AG04449 (cell line): ENCODE data around the gene CXCR6.
"Not testable (repeated sequence)": the region's sequence is repeated elsewhere in the genome, so short reads cannot be mapped to it uniquely, and the experiment has no call there.

Source experiments
- CTCF ChIA-PET: fragments of 350-600 bp; formaldehyde crosslinking; extraction: SDS; loops from one replicate; lab custom pipeline; 2021; ENCODE audit warnings: antibody characterized with exemption; lab: Yijun Ruan, JAX
- POLR2A ChIA-PET: fragments of 400-600, 350-600 bp; formaldehyde crosslinking; extraction: SDS; loops from one replicate; lab custom pipeline; 2020; ENCODE audit warnings: antibody characterized with exemption, inconsistent platforms; lab: Yijun Ruan, JAX
- DNase-seq: peaks from one replicate; pipeline ENCODE4 v3.0.0-alpha.2; 2010; ENCODE audit warnings: low read depth, low spot score
- H3K4me3 ChIP-seq: 2 replicates; pipeline ENCODE4 v1.5.1; 2011; ENCODE audit warnings: low read depth, mild to moderate bottlenecking, control low read depth, low read length
- TF ChIP-seq, protein P1 (sequence below): IDR thresholded peaks from one replicate; pipeline ENCODE4 v1.5.1; 2011; ENCODE audit warnings: mild to moderate bottlenecking, moderate library complexity, low read length, control low read depth, inconsistent platforms; ENCODE audit not compliant: insufficient read depth; ENCODE audit errors: missing control alignments

The CXCR6 gene

DNA sequence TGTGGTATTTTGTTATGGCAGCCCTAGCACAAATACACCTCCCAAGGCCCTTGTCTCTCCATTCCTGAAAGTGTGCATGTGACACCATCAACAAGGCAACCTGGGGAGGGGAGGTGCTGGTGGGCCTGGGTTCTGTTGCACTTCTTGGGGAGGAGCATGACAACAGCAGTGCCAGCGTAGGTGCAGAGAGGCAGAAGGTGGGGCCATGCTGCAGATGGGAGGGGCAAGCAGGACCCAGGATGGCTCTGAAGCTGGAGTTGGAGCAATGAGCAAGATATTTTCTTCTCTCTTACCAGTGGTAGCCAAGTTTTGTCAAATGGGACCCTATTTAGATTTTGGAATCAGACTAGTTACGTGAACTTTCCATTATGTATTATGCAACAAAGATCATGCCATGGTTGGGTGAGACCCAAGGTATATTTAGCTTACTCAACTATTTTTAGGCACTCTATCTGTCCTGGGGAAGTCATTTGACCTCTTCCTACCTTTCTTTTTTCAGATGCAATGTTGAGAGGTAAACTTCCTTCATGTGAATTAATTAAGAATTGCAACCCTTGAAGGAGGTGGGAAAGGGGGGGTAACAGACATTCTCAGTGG is 49.0 kb downstream of the CXCR6 start:
- DNase-seq, result no peak
- ChIA-PET CTCF (interaction anchor here (0.6 kb wide), 1 partner anchor 53 kb away, joined by 4 read pairs; no protein-coding TSS in a partner anchor), POLR2A (interaction anchor here (0.6 to 0.9 kb wide), 4 partner anchors 8 to 915 kb away, joined by 3 to 4 read pairs (median 4); partner anchors contain the start of gene CXCR6)
- H3K4me3 ChIP-seq, result no peak overlapping the region
- TF ChIP-seq, protein P1, sequence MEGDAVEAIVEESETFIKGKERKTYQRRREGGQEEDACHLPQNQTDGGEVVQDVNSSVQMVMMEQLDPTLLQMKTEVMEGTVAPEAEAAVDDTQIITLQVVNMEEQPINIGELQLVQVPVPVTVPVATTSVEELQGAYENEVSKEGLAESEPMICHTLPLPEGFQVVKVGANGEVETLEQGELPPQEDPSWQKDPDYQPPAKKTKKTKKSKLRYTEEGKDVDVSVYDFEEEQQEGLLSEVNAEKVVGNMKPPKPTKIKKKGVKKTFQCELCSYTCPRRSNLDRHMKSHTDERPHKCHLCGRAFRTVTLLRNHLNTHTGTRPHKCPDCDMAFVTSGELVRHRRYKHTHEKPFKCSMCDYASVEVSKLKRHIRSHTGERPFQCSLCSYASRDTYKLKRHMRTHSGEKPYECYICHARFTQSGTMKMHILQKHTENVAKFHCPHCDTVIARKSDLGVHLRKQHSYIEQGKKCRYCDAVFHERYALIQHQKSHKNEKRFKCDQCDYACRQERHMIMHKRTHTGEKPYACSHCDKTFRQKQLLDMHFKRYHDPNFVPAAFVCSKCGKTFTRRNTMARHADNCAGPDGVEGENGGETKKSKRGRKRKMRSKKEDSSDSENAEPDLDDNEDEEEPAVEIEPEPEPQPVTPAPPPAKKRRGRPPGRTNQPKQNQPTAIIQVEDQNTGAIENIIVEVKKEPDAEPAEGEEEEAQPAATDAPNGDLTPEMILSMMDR, result no peak

DNA sequence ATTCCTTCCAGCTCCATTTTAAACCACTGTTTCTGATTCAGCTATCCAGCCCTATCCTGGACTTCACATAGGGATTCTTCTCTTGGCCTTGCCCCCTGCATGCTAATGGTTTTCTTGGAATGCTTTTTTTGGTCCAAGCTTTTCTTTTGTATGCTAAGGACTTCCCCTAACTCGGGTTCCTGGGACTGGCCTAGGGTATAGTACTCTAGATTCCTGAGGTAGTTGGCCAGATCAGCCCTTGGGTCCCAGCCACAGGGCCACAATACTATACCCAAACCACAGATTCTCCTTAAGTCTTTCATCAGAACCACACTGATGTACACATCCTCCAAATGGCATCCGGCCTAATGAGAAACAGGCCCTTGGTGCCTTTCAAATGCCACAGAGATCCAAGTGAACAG is 49.6 kb downstream of the CXCR6 start:
- ChIA-PET CTCF (interaction anchor here (0.6 kb wide), 1 partner anchor 54 kb away, joined by 4 read pairs; no protein-coding TSS in a partner anchor), POLR2A (interaction anchor here (0.6 to 0.9 kb wide), 4 partner anchors 8 to 915 kb away, joined by 3 to 4 read pairs (median 4); partner anchors contain the start of gene CXCR6)
- H3K4me3 ChIP-seq, result no peak overlapping the region
- DNase-seq, result no peak
- TF ChIP-seq, protein P1, result no peak

DNA sequence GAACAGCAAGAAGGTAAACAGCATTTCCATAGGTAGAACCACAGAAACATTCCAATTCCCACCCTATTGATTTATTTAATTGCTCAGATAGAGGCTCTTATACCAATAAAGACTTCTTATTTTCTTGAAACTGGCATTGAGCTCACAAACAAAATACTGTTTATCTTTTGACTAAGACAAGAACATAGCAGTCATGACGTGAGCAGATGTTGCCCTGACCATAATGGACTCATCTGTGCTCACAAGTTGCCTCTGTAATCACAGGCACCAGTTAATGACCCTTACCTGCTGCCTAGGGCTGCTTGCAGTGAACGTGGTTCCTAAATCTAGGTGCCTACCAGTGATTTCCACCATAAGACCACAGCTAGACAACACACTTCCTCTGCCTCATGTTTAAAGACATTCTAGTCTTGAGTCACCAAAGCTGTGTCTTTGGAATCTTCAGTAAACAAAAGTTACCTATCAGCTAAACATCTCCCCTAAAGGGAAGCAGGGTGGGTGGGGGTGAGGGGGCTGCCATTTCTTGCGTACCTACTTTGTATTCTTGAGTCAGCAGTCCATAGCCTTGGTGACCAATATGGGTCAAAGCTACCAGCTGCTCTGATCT is 50.3 kb downstream of the CXCR6 start:
- TF ChIP-seq, protein P1, result no peak
- DNase-seq, result no peak
- ChIA-PET POLR2A (no interaction called here), CTCF (interaction anchor here (0.7 kb wide), 1 partner anchor 88 kb away, joined by 3 read pairs; no protein-coding TSS in a partner anchor)
- H3K4me3 ChIP-seq, result no peak overlapping the region

- ChIA-PET POLR2A (no interaction called here), CTCF (interaction anchor here (0.7 to 1.2 kb wide), 3 partner anchors 56 to 86 kb away, joined by 3 to 6 read pairs (median 3); no protein-coding TSS in a partner anchor)
- H3K4me3 ChIP-seq, result peak overlapping the region; percentile 89
- no peak for DNase-seq
- TF ChIP-seq, protein P1, result no peak
Observed at GRCh38 chr3:45994419-45995235, 51.4 kb downstream of the CXCR6 start.

GRCh38 chr3:45995236-45996192 is 52.2 kb downstream of the CXCR6 start, which contains the start of gene FYCO1:
TSS of gene FYCO1 (minus strand) at chr3:45995824. CDS start at chr3:45984910, 10,914 bp downstream.
- POLR2A ChIA-PET, result no interaction called here
- CTCF ChIA-PET, result interaction anchor here (0.5 to 1.4 kb wide), 6 partner anchors 15 to 233 kb away, joined by 3 to 6 read pairs (median 3); no protein-coding TSS in a partner anchor
- DNase-seq, result no peak
- TF ChIP-seq, protein P1, result no peak
- H3K4me3 ChIP-seq, result peak within 1 kb of the TSS; percentile 89

DNA sequence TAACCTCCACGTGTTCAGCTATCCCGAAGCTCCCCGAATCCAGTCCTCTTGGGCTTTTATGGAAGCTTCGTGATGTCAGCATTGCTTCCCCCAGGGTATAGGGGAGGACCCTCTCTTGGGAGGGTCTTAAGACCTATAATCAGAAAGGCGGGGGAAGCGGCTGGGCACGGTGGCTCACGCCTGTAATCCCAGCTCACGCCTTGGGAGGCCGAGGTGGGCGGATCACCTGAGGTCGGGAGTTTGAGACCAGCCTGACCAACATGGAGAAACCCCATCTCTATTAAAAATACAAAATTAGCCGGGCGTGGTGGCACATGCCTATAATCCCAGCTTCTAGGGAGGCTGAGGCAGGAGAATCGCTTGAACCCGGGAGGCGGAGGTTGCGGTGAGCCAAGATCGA is 54.2 kb downstream of the CXCR6 start:
- H3K4me3 ChIP-seq, POLR2A ChIA-PET, CTCF ChIA-PET, DNase-seq: not testable (repeated sequence)
